HL-60 (cell line): ENCODE measurements around the gene FOLR2.

ENCODE experiments used
- DNase-seq, 2 experiments: peaks; one replicate each; pipeline ENCODE4 v3.0.0-alpha.2; 2010 to 2020; ENCODE audit warnings: low read depth in 1 of 2, low spot score in 1 of 2
- H3K27ac ChIP-seq: fragments of 250-450 bp; sonication (Bioruptor Pico); replicated peaks from 2 replicates; pipeline ENCODE4 v1.5.1; 2020; ENCODE audit warnings: mild to moderate bottlenecking, moderate library complexity
- H3K27me3 ChIP-seq: fragments of 250-450 bp; sonication (Bioruptor Pico); 2 replicates; pipeline ENCODE4 v1.5.1; 2021; ENCODE audit warnings: mild to moderate bottlenecking, moderate library complexity; ENCODE audit not compliant: insufficient read depth, poor library complexity, severe bottlenecking
- H3K4me3 ChIP-seq: replicated peaks from 2 replicates; pipeline ENCODE4 v1.5.1; 2011; ENCODE audit warnings: mild to moderate bottlenecking, control low read depth, low read length; ENCODE audit not compliant: insufficient read depth
- CTCF ChIP-seq: IDR thresholded peaks from one replicate; pipeline ENCODE4 v1.5.1; 2011; ENCODE audit warnings: low read length, control low read depth, inconsistent platforms; ENCODE audit not compliant: insufficient read depth
- GABPA ChIP-seq: IDR thresholded peaks from 2 replicates; pipeline ENCODE4 v1.6.1; 2012; ENCODE audit warnings: low read depth
- POLR2AphosphoS5 ChIP-seq: IDR thresholded peaks from 2 replicates; pipeline ENCODE4 v1.6.1; 2012; ENCODE audit warnings: low read depth
- REST ChIP-seq: IDR thresholded peaks from 2 replicates; pipeline ENCODE4 v1.6.1; 2012; ENCODE audit warnings: low read depth; ENCODE audit not compliant: insufficient replicate concordance
- SPI1 ChIP-seq: IDR thresholded peaks from 2 replicates; pipeline ENCODE4 v1.6.1; 2012; ENCODE audit warnings: low read depth, mild to moderate bottlenecking, borderline replicate concordance

The FOLR2 gene

GRCh38 chr11:72233773-72234513 is 17.3 kb downstream of the FOLR2 start:
- no peak overlapping the region for H3K4me3 ChIP-seq
- DNase-seq, result no peak
- TF ChIP-seq POLR2AphosphoS5, result no peak
- no peak for TF ChIP-seq CTCF
- no peak for TF ChIP-seq GABPA
- no peak for TF ChIP-seq SPI1
- no peak for TF ChIP-seq REST
- no peak overlapping the region for H3K27ac ChIP-seq
- peaks cover under 1% of the 10 kb centered on the region for H3K27me3 ChIP-seq

- Histone ChIP-seq H3K27me3 (peaks cover 6% of the 10 kb centered on the region), H3K27ac (no peak overlapping the region), H3K4me3 (no peak overlapping the region)
- no peak for DNase-seq
- TF ChIP-seq GABPA, result no peak
- no peak for TF ChIP-seq SPI1
- TF ChIP-seq REST, result no peak
- no peak for TF ChIP-seq POLR2AphosphoS5
- no peak for TF ChIP-seq CTCF
Measured at GRCh38 chr11:72234514-72234830, 17.9 kb downstream of the FOLR2 start.

- peaks cover 6% of the 10 kb centered on the region for H3K27me3 ChIP-seq
- H3K27ac ChIP-seq, result no peak overlapping the region
- no peak for TF ChIP-seq SPI1
- no peak overlapping the region for H3K4me3 ChIP-seq
- no peak for DNase-seq
Measured at GRCh38 chr11:72234920-72235319, 18.3 kb downstream of the FOLR2 start.

- no peak for DNase-seq
- Histone ChIP-seq H3K27me3 (peaks cover 12% of the 10 kb centered on the region), H3K27ac (no peak overlapping the region), H3K4me3 (no peak overlapping the region)
- TF ChIP-seq POLR2AphosphoS5 (no peak), REST (no peak), SPI1 (no peak), GABPA (no peak), CTCF (no peak)
Measured at GRCh38 chr11:72235351-72236057, 18.9 kb downstream of the FOLR2 start.
